Ishikawa (cell line): Measurements from ENCODE around the gene BAG1.

Experiments
- CEBPB ChIP-seq: IDR thresholded peaks from 2 replicates; pipeline ENCODE4 v1.6.1; 2012
- TEAD4 ChIP-seq: IDR thresholded peaks from 2 replicates; pipeline ENCODE4 v1.6.1; 2012
- TF ChIP-seq, protein P1 (sequence below): IDR thresholded peaks from 2 replicates; pipeline ENCODE4 v1.6.1; 2012; ENCODE audit warnings: low read depth, mild to moderate bottlenecking
- TF ChIP-seq, protein P2 (sequence below): IDR thresholded peaks from 2 replicates; pipeline ENCODE4 v1.6.1; 2012

DNA sequence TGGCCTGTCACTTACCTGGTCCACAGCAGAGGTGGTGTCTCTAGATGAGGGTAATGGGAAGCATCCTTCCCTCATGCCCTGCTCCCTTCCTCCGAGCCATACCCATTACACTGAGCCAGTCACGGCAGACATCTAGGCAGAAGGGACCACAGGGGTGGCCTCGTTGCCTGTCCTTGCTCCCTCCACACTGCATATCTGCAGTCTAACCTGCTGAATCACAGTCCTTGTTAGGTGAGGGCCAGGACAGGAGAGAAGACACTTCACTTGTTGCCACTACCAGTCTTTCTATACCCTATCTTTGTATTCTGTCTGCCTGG lies 43.0 kb downstream of the BAG1 start:
- TF ChIP-seq, protein P1, sequence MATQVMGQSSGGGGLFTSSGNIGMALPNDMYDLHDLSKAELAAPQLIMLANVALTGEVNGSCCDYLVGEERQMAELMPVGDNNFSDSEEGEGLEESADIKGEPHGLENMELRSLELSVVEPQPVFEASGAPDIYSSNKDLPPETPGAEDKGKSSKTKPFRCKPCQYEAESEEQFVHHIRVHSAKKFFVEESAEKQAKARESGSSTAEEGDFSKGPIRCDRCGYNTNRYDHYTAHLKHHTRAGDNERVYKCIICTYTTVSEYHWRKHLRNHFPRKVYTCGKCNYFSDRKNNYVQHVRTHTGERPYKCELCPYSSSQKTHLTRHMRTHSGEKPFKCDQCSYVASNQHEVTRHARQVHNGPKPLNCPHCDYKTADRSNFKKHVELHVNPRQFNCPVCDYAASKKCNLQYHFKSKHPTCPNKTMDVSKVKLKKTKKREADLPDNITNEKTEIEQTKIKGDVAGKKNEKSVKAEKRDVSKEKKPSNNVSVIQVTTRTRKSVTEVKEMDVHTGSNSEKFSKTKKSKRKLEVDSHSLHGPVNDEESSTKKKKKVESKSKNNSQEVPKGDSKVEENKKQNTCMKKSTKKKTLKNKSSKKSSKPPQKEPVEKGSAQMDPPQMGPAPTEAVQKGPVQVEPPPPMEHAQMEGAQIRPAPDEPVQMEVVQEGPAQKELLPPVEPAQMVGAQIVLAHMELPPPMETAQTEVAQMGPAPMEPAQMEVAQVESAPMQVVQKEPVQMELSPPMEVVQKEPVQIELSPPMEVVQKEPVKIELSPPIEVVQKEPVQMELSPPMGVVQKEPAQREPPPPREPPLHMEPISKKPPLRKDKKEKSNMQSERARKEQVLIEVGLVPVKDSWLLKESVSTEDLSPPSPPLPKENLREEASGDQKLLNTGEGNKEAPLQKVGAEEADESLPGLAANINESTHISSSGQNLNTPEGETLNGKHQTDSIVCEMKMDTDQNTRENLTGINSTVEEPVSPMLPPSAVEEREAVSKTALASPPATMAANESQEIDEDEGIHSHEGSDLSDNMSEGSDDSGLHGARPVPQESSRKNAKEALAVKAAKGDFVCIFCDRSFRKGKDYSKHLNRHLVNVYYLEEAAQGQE, result no peak
- TF ChIP-seq CEBPB, result no peak
- TF ChIP-seq, protein P2, sequence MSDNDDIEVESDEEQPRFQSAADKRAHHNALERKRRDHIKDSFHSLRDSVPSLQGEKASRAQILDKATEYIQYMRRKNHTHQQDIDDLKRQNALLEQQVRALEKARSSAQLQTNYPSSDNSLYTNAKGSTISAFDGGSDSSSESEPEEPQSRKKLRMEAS, result no peak
- TF ChIP-seq TEAD4, result no peak
